K562 (cell line): ENCODE results near the gene BLZF1. TPM values are rescaled to one million over a fixed set of nuclear protein-coding genes. Genes with fewer than 3 reads are reported as not detected.
A peak's percentile ranks its signal among the peaks of the same experiment; 100 is the strongest.

Source experiments
- CBX1 ChIP-seq: sonication (generic); IDR thresholded peaks from 2 replicates; pipeline ENCODE4 v1.6.1; 2016; ENCODE audit warnings: antibody characterized with exemption, low read depth, mild to moderate bottlenecking
- CREBBP ChIP-seq: IDR thresholded peaks from one replicate; pipeline ENCODE4 v1.6.1; 2012; ENCODE audit warnings: low read depth, mild to moderate bottlenecking, control low read depth, inconsistent platforms, low read length
- FIP1L1 ChIP-seq: fragments of 200-400 bp; formaldehyde crosslinking; IDR thresholded peaks from 2 replicates; pipeline ENCODE4 v1.6.1; 2018; ENCODE audit warnings: mild to moderate bottlenecking, low read depth, low read length; ENCODE audit not compliant: poor library complexity, severe bottlenecking
- HDAC8 ChIP-seq: fragments of 450-650 bp; IDR thresholded peaks from 2 replicates; pipeline ENCODE4 v1.6.1; 2016; ENCODE audit warnings: mild to moderate bottlenecking, missing genetic modification characterization, moderate library complexity, missing compliant biosample characterization
- KDM4B ChIP-seq, 2 experiments: fragments of 450-650 bp in 1 of 2; sonication (generic) in 1 of 2; IDR thresholded peaks; 2 replicates each; pipeline ENCODE4 v1.6.1; 2016 to 2017; ENCODE audit warnings: borderline replicate concordance in 2 of 2, antibody characterized with exemption in 1 of 2, low read depth in 1 of 2, mild to moderate bottlenecking in 1 of 2
- NCOA1 ChIP-seq: fragments of 450-650 bp; IDR thresholded peaks from 2 replicates; pipeline ENCODE4 v1.6.1; 2016; ENCODE audit warnings: low read depth
- SIRT6 ChIP-seq: IDR thresholded peaks from one replicate; pipeline ENCODE4 v1.6.1; 2012; ENCODE audit warnings: low read depth, mild to moderate bottlenecking, control low read depth, inconsistent platforms, low read length, moderate library complexity
- TAL1 ChIP-seq: fragments of 450-650 bp; IDR thresholded peaks from 2 replicates; pipeline ENCODE4 v1.6.1; 2016; ENCODE audit warnings: mild to moderate bottlenecking
- TEAD4 ChIP-seq, 2 experiments: sonication (generic) in 1 of 2; formaldehyde crosslinking in 1 of 2; IDR thresholded peaks; 2 replicates each; pipeline versions ENCODE4 v1.6.1 to v1.8.0; 2012 to 2022; ENCODE audit warnings: borderline replicate concordance in 1 of 2, inconsistent platforms in 1 of 2, low read length in 1 of 2, mild to moderate bottlenecking in 1 of 2, missing genetic modification reagents in 1 of 2
- THRAP3 ChIP-seq: fragments of 450-650 bp; IDR thresholded peaks from 2 replicates; pipeline ENCODE4 v1.6.1; 2016; ENCODE audit warnings: mild to moderate bottlenecking, inconsistent platforms, borderline replicate concordance
- U2AF1 ChIP-seq: fragments of 200-400 bp; formaldehyde crosslinking; optimal IDR thresholded peaks from 2 replicates; pipeline ENCODE3; 2017; ENCODE audit warnings: mild to moderate bottlenecking, low read depth, low read length, moderate library complexity
- polyA plus RNA-seq, 8 experiments: library from polyadenylated mRNA; depleted of rRNA in 4 of 8; stranded (reverse) in 5 of 8; unstranded in 3 of 8; fragments of >200 nt; fragmentation: Nextera tagmentation in 2 of 8; fragmentation: Illumina TruSeq in 1 of 8; extraction: Ambion mirVana in 2 of 8; extraction: Trizol in 1 of 8; gene quantifications; 2 replicates each; pipeline versions ENCODE4 v1.2.1 to v1.2.3, GENCODE V29; 2011 to 2014; ENCODE audit warnings: inconsistent platforms in 1 of 8, missing spikeins in 1 of 8
- total RNA-seq, 7 experiments: library from RNA; depleted of rRNA in 6 of 7; stranded (reverse); fragments of >200 nt in 6 of 7; fragmentation: Illumina TruSeq in 2 of 7; extraction: Trizol in 2 of 7; gene quantifications; 2 replicates each; pipeline versions ENCODE4 v1.2.1 to v1.2.3, GENCODE V29; 2011 to 2021; ENCODE audit warnings: low replicate concordance in 1 of 7
- TF ChIP-seq, protein P1 (sequence below): sonication (generic); formaldehyde crosslinking; IDR thresholded peaks from 2 replicates; pipeline ENCODE4 v1.8.1; 2023; ENCODE audit warnings: missing genetic modification reagents, mild to moderate bottlenecking, borderline replicate concordance
- TF ChIP-seq, protein P2 (sequence below): sonication (generic); formaldehyde crosslinking; IDR thresholded peaks from 2 replicates; pipeline ENCODE4 v1.9.0; 2022; ENCODE audit warnings: mild to moderate bottlenecking, missing genetic modification reagents
- TF ChIP-seq, protein P3 (sequence below): sonication (generic); formaldehyde crosslinking; IDR thresholded peaks from 2 replicates; pipeline ENCODE4 v1.8.0; 2022; ENCODE audit warnings: missing genetic modification reagents, mild to moderate bottlenecking, borderline replicate concordance
- TF ChIP-seq, protein P4 (sequence below), 2 experiments: fragments of 450-650 bp; IDR thresholded peaks; 2 replicates each; pipeline ENCODE4 v1.6.1; 2018; ENCODE audit warnings: mild to moderate bottlenecking in 2 of 2, low read depth in 1 of 2; ENCODE audit not compliant: partially characterized antibody in 2 of 2
- TF ChIP-seq, protein P5 (sequence below): fragments of 450-650 bp; formaldehyde crosslinking; IDR thresholded peaks from 2 replicates; pipeline ENCODE4 v1.4.0; 2022; ENCODE audit warnings: mild to moderate bottlenecking, moderate library complexity

The BLZF1 gene
- total and polyA plus RNA-seq, 9 of the 15 experiments (the other 6 are each of a cell fraction or from before 2014, with no cell fraction given), result 20.5 to 32.8 (median 25.3) TPM

DNA sequence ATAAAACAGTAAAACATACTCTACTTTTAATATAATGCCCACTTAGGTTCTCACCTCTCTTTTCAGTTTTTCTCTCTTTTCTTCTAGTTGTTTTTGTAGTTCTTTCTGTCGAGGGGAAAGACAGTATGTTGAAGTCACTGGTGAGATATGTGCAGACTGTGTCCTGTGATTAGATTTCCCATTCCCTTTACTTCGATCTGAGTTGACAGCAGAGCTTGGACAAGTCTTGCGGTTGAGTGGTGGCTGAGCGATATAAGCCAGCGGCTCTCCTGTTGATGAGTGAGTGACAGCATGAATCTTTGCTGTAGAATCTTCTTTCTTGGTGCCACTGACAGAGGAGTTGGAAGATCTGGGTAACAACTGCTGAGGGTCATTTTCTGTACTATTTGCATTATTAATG, 53.3 kb downstream of the BLZF1 start (continued):
- TF ChIP-seq, protein P1, sequence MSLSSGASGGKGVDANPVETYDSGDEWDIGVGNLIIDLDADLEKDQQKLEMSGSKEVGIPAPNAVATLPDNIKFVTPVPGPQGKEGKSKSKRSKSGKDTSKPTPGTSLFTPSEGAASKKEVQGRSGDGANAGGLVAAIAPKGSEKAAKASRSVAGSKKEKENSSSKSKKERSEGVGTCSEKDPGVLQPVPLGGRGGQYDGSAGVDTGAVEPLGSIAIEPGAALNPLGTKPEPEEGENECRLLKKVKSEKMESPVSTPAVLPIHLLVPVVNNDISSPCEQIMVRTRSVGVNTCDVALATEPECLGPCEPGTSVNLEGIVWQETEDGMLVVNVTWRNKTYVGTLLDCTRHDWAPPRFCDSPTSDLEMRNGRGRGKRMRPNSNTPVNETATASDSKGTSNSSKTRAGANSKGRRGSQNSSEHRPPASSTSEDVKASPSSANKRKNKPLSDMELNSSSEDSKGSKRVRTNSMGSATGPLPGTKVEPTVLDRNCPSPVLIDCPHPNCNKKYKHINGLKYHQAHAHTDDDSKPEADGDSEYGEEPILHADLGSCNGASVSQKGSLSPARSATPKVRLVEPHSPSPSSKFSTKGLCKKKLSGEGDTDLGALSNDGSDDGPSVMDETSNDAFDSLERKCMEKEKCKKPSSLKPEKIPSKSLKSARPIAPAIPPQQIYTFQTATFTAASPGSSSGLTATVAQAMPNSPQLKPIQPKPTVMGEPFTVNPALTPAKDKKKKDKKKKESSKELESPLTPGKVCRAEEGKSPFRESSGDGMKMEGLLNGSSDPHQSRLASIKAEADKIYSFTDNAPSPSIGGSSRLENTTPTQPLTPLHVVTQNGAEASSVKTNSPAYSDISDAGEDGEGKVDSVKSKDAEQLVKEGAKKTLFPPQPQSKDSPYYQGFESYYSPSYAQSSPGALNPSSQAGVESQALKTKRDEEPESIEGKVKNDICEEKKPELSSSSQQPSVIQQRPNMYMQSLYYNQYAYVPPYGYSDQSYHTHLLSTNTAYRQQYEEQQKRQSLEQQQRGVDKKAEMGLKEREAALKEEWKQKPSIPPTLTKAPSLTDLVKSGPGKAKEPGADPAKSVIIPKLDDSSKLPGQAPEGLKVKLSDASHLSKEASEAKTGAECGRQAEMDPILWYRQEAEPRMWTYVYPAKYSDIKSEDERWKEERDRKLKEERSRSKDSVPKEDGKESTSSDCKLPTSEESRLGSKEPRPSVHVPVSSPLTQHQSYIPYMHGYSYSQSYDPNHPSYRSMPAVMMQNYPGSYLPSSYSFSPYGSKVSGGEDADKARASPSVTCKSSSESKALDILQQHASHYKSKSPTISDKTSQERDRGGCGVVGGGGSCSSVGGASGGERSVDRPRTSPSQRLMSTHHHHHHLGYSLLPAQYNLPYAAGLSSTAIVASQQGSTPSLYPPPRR (CRISPR knock-in tag), result no peak
- TF ChIP-seq CREBBP, result no peak
- TF ChIP-seq, protein P2, sequence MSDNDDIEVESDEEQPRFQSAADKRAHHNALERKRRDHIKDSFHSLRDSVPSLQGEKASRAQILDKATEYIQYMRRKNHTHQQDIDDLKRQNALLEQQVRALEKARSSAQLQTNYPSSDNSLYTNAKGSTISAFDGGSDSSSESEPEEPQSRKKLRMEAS, result no peak
- TF ChIP-seq FIP1L1, result no peak
- TF ChIP-seq THRAP3, result no peak
- TF ChIP-seq CBX1, result no peak
- peak; percentile 59 for TF ChIP-seq TEAD4 (IDR thresholded peaks at IDR 0.05; ENCODE audit: low read length)
- no peak for TF ChIP-seq TEAD4 (CRISPR knock-in tag; IDR thresholded peaks at IDR 0.05; ENCODE audit: borderline replicate concordance)
- no peak for TF ChIP-seq NCOA1
- peak; percentile 43; the same call in 1 of the 2 replicates for TF ChIP-seq TAL1
- TF ChIP-seq, protein P3, sequence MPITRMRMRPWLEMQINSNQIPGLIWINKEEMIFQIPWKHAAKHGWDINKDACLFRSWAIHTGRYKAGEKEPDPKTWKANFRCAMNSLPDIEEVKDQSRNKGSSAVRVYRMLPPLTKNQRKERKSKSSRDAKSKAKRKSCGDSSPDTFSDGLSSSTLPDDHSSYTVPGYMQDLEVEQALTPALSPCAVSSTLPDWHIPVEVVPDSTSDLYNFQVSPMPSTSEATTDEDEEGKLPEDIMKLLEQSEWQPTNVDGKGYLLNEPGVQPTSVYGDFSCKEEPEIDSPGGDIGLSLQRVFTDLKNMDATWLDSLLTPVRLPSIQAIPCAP, result no peak
- TF ChIP-seq, protein P4, sequence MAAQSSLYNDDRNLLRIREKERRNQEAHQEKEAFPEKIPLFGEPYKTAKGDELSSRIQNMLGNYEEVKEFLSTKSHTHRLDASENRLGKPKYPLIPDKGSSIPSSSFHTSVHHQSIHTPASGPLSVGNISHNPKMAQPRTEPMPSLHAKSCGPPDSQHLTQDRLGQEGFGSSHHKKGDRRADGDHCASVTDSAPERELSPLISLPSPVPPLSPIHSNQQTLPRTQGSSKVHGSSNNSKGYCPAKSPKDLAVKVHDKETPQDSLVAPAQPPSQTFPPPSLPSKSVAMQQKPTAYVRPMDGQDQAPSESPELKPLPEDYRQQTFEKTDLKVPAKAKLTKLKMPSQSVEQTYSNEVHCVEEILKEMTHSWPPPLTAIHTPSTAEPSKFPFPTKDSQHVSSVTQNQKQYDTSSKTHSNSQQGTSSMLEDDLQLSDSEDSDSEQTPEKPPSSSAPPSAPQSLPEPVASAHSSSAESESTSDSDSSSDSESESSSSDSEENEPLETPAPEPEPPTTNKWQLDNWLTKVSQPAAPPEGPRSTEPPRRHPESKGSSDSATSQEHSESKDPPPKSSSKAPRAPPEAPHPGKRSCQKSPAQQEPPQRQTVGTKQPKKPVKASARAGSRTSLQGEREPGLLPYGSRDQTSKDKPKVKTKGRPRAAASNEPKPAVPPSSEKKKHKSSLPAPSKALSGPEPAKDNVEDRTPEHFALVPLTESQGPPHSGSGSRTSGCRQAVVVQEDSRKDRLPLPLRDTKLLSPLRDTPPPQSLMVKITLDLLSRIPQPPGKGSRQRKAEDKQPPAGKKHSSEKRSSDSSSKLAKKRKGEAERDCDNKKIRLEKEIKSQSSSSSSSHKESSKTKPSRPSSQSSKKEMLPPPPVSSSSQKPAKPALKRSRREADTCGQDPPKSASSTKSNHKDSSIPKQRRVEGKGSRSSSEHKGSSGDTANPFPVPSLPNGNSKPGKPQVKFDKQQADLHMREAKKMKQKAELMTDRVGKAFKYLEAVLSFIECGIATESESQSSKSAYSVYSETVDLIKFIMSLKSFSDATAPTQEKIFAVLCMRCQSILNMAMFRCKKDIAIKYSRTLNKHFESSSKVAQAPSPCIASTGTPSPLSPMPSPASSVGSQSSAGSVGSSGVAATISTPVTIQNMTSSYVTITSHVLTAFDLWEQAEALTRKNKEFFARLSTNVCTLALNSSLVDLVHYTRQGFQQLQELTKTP (IDR thresholded peaks at IDR 0.05; ENCODE audit: low read depth in 1 of 2, partially characterized antibody in 2 of 2), result no peak
- TF ChIP-seq, protein P5, sequence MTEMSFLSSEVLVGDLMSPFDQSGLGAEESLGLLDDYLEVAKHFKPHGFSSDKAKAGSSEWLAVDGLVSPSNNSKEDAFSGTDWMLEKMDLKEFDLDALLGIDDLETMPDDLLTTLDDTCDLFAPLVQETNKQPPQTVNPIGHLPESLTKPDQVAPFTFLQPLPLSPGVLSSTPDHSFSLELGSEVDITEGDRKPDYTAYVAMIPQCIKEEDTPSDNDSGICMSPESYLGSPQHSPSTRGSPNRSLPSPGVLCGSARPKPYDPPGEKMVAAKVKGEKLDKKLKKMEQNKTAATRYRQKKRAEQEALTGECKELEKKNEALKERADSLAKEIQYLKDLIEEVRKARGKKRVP, result no peak
- no peak for TF ChIP-seq HDAC8 (tag)
- TF ChIP-seq KDM4B (IDR thresholded peaks at IDR 0.05; ENCODE audit: borderline replicate concordance in 2 of 2, low read depth in 1 of 2), result no peak
- TF ChIP-seq SIRT6, result no peak
- TF ChIP-seq U2AF1, result no peak
